Fibroblast of peridontal ligament (primary cell): ENCODE measurements around the gene PPP2R5C.
"Not testable (repeated sequence)": the region's sequence is repeated elsewhere in the genome, so short reads cannot be mapped to it uniquely, and the experiment has no call there.

Experiments used
- DNase-seq: peaks from one replicate; pipeline ENCODE4 v3.0.0-alpha.2; 2010; ENCODE audit errors: extremely low read depth

Gene PPP2R5C

GRCh38 chr14:101781240-101782061, 19.9 kb downstream of the PPP2R5C start:
- no peak for DNase-seq

- no peak for DNase-seq
Observed at GRCh38 chr14:101783260-101784016, 21.9 kb downstream of the PPP2R5C start.

GRCh38 chr14:101784631-101785030, 23.1 kb downstream of the PPP2R5C start:
- no peak for DNase-seq

- DNase-seq, result peak; percentile 9
Observed at GRCh38 chr14:101788016-101788635, 26.6 kb downstream of the PPP2R5C start.

- DNase-seq, result no peak
Observed at GRCh38 chr14:101789222-101789621, 27.7 kb downstream of the PPP2R5C start.

- no peak for DNase-seq
Observed at GRCh38 chr14:101790232-101790631, 28.7 kb downstream of the PPP2R5C start.

GRCh38 chr14:101791919-101792572, 30.5 kb downstream of the PPP2R5C start:
- peak; percentile 79 for DNase-seq

- DNase-seq, result no peak
Observed at GRCh38 chr14:101796016-101796415, 34.5 kb downstream of the PPP2R5C start.

GRCh38 chr14:101796479-101796878, 35.0 kb downstream of the PPP2R5C start:
- DNase-seq, result no peak

- no peak for DNase-seq
Observed at GRCh38 chr14:101797856-101798255, 36.3 kb downstream of the PPP2R5C start.

- DNase-seq, result not testable (repeated sequence)
Observed at GRCh38 chr14:101804373-101804772, 42.9 kb downstream of the PPP2R5C start.

- DNase-seq, result not testable (repeated sequence)
Observed at GRCh38 chr14:101806252-101806651, 44.7 kb downstream of the PPP2R5C start.

- no peak for DNase-seq
Observed at GRCh38 chr14:101808020-101808641, 46.6 kb downstream of the PPP2R5C start.

- DNase-seq, result no peak
Observed at GRCh38 chr14:101808894-101809670, 47.6 kb downstream of the PPP2R5C start.

- DNase-seq, result peak; percentile 97
Observed at GRCh38 chr14:101809671-101810514, 48.4 kb downstream of the PPP2R5C start.

GRCh38 chr14:101810897-101811621, 49.5 kb downstream of the PPP2R5C start:
- DNase-seq, result peak; percentile 27

GRCh38 chr14:101812071-101812470, 50.6 kb downstream of the PPP2R5C start:
- no peak for DNase-seq

GRCh38 chr14:101813171-101813759, 51.8 kb downstream of the PPP2R5C start:
- DNase-seq, result no peak

- DNase-seq, result no peak
Observed at GRCh38 chr14:101813833-101814232, 52.3 kb downstream of the PPP2R5C start.
